Measurements from ENCODE around the gene PLXDC1.
"Not testable (repeated sequence)": the region's sequence is repeated elsewhere in the genome, so short reads cannot be mapped to it uniquely, and the experiment has no call there.

PLXDC1 gene

GRCh38 chr17:39125143-39125875 lies 26.1 kb downstream of the PLXDC1 start:
- DNase-seq (ENCODE audit: low spot score): no peak

- DNase-seq (ENCODE audit: low spot score): no peak
Observed at GRCh38 chr17:39123627-39124026, 27.8 kb downstream of the PLXDC1 start.

GRCh38 chr17:39122991-39123390 lies 28.4 kb downstream of the PLXDC1 start:
- no peak for DNase-seq (ENCODE audit: low spot score)

GRCh38 chr17:39121919-39122318 lies 29.5 kb downstream of the PLXDC1 start:
- DNase-seq (ENCODE audit: low spot score): not testable (repeated sequence)

- no peak for DNase-seq (ENCODE audit: low spot score)
Observed at GRCh38 chr17:39118674-39119419, 32.6 kb downstream of the PLXDC1 start.

DNA sequence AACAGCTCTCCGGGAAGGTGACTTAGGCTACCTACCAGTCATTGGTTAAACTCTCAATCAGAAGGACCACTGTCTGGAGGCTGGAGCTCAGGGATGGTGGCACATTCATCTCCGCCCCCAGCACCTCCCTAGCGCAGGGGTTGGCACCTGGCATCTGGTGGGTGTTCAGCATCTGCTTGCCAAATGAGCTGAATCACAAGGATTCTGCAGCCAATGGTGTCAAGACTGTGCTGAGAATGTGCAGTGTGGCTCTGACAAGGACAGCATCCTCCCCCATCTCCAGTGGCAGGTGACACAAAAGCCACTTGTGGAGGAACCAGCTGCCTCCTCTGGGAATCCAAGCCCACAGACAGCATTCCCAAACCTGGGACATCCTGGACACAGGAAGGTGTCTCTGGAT lies 35.2 kb downstream of the PLXDC1 start:
- no peak for DNase-seq (ENCODE audit: low spot score)

- DNase-seq (ENCODE audit: low spot score): no peak
Observed at GRCh38 chr17:39115135-39115534, 36.3 kb downstream of the PLXDC1 start.

- no peak for DNase-seq (ENCODE audit: low spot score)
Observed at GRCh38 chr17:39114723-39115122, 36.7 kb downstream of the PLXDC1 start.

DNA sequence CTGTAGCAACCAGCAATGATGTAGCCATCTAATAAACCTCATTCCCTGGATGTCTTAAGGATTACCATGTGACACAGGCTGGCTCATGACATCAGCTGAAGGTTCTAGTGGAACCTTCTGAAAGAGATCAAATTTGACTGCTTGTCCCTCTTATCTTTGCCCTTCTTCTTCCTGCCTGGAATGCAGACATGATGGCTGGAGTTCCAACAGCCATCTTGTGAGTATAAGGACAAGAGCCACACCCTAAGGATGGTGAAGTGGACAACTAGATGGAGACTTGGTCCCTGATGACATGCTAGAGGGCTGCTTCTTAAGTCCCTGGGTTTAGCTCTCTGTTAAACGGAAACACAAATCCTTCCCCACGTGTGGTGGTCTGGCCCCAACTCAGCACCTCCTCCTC lies 37.6 kb downstream of the PLXDC1 start:
- DNase-seq (ENCODE audit: low spot score): no peak

DNA sequence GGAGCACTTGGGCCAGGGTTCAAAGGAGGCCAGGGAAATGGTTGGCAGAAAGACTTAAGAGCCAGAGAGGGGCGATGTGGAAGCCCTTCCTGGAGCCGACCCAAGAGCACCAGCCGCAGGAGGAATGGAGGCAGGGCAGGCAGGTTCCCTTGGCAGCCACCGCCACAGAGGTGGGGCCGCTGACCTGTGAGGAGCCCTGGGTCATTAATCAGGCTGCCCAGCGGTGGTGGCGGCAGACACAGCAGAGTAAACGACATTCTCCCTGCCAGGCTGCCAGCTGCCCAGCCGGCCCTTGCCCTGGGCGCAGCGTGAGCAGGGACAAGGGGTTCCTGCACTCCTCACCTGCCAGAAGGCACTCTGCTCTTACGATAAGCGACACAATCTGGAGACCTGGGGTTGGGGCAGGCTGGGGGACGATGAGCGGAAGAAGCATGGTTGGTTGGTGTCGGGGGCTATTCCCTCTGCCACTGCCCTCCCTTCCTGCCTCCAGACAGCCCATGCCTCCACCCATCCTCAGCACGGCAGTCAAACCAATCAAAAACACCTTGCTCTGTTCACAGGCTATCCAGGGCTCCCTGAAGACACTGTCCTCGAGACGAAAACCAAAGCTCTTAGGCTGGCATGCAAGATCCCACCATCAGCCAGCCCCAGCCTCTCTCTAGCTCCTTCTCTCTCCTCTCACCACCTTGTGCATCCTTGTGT lies 40.9 kb downstream of the PLXDC1 start:
- DNase-seq (ENCODE audit: low spot score): no peak

DNA sequence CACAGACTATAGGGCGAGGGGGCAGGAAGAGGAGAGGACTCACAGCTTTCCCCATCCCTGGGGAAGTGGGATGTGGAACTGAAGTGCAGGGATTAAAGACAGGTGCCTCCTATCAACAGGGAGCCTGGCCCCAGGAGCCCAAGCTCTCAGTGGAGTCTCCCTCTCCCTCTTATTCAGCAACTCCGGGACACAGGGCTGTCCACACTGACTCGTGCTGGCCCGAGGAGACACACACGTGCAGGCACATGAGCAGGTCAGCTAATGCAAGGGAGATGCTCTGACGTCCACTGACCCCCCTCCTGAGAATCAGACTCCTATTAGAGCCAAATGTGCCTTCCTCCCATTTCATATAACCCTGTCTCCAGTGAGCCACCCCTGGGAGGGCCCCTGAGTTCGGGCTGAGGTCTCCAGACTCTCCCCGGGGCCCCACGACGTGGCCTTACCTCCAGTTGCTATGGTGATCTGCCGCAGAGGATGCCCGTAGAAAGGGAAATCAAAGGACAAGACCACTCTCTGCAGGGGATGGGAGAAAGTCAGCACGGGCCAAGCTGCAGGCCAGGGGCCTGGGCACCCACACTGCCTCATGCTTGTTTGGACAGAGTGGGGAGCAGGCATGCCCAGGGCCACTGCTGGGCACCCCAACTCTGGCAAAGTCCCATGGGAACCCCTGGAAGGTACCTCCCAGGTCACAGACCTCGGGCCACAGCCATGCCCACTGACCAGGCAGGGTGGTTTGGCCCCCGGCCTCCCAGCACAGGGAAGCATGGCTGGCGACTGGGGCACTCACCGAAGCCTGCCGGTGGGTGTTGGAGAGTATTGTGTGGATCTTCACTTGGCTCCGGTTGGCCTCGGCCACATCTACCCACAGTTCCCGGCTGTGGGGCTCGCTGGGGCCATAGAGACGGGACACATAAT lies 42.7 kb downstream of the PLXDC1 start:
- no peak for DNase-seq (ENCODE audit: low spot score)

DNA sequence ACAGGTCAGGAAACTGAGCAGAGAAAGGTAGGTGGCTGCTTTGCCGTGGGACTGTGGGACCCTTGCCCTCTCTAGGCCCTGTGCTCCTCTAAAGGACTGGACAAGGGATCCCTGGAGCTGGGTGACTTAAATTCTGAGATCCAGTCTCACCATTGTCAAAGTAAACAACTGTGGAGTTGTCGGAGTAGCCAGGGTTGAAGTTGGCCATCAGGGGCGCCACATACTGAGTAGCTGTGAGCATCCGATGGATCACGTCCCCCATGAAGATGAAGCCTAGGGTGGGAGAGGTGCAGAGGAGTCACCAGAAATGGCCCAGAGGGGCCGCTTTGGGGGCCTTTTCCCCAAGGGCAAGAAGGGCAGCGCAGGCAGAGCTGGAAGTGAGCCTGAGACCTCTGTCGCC lies 43.5 kb downstream of the PLXDC1 start:
- DNase-seq (ENCODE audit: low spot score): no peak

GRCh38 chr17:39107155-39107554 lies 44.3 kb downstream of the PLXDC1 start:
- DNase-seq (ENCODE audit: low spot score): no peak

DNA sequence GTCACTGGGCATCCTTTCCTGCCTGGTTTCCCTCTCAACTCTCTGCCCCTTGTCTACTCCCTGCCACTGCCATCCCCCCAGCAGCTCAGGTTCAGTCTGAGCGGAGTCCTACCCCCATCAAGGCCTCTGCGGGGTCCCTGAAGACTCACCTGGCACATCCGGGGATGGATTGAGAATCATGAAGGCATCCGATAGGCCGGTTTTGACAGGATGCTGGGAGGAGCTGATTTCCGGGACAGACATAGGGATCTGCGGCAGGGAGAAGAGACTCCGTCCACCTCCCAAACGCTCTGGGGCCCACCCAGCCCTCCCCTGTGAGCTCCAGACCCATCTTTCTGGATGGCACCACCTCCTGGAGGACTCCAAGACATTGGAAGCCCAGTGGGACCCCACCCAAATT lies 45.7 kb downstream of the PLXDC1 start:
- DNase-seq (ENCODE audit: low spot score): no peak

GRCh38 chr17:39104657-39105056 lies 46.8 kb downstream of the PLXDC1 start:
- DNase-seq (ENCODE audit: low spot score): no peak

DNA sequence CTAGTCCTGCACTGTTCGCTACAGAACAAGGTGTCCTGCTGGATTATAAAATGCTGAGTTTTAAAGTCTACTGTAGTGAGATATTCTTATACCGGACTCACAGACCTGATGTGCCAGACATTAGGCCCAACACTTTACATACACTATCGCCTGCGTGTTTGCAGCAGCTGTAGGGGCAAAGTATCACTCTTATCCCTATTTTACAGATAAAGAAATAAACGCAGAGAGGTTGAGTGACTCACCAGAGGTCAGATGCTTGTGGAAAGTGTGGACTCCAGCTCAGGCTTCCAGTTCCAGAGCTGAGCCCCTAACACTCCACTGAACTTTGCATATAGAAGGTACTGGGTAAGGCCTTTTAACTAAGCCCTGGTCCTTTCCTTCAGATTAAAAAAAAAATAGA lies 47.4 kb downstream of the PLXDC1 start:
- DNase-seq (ENCODE audit: low spot score): no peak

GRCh38 chr17:39101091-39101490 lies 50.3 kb downstream of the PLXDC1 start:
- no peak for DNase-seq (ENCODE audit: low spot score)

DNA sequence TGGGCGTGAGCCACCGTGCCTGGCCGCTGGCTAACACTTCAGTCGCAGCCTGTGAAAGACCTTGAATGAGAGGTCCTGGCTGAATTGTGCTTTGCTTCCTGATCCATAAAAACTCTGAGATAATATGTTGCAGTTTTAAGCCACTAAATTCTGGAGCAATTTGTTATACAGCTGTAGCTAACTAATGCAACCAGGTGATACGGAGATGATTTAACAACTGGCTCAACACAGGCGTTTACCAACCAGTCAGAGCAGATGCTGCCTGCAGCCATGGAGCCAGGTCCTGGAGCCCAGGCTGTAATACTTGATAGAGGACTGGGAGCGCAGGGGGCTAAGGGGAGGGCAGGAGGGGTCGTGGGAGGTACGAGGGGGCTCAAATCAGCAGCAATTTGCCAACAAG lies 50.9 kb downstream of the PLXDC1 start:
- DNase-seq (ENCODE audit: low spot score): no peak

DNA sequence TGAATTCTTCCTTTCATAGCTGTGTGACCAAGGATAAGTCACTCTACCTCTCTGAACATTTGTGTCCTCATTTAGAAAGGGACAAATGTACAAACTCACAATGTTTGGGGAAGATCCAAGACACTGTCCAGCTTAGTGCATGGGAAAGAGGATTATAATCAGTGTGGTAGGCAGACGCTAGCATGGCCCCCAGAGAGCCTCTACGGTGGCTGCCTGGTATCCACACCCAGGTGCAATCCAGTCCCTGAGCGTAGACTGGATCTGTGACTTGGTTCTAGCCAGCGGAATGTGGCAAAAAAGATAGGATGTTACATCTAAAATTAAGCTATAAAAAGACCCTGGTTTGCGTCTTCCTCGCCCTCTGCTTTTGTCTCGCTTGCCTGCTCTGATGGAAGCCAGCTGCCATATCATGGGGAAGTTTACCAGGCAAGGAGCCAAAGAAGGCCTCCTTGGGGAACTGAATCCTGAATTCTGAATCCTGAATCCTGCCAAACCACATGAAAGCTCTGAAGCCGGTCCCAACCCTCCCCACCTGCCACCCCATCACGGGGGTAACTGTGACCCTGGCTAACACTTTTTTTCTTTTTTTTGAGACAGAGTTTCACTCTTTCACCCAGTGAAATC lies 51.7 kb downstream of the PLXDC1 start:
- no peak for DNase-seq (ENCODE audit: low spot score)

DNA sequence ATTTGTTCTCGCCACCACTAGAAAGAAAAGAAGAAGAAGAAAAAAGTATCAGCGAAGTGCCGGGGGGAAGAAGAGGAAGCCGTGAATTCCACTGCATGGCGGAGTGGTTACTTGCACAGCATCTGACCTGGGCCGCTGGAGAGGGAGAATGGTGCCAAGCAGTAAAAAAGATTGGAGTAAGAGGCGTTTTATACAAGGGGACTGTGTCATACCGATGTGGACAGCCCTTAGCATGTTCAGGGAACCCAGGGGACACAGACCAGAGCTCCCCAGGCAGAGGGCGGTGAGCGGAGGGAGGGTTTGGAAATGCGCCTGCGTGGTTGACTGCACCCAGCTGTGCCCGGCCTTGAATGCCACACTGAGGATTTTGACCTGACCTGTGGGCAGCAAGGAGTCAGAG lies 52.8 kb downstream of the PLXDC1 start:
- no peak for DNase-seq (ENCODE audit: low spot score)

DNA sequence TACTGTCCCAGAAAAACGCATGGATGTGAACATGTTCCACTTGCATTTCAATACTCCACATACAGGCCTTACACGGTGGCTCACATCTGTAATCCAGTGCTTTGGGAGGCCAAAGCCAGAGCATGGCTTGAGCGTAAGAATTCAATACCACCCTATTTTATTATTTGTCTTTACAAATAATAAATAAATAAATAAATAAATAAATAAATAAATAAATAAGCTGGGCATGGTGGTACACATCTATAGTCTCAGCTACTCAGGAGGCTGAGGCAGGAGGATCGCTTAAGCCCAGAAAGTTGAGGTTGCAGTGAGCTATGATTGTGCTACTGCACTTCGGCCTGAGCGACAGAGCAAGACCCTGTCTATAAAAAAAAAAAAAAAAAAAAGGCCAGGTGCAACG lies 53.9 kb downstream of the PLXDC1 start:
- DNase-seq (ENCODE audit: low spot score): no peak

DNA sequence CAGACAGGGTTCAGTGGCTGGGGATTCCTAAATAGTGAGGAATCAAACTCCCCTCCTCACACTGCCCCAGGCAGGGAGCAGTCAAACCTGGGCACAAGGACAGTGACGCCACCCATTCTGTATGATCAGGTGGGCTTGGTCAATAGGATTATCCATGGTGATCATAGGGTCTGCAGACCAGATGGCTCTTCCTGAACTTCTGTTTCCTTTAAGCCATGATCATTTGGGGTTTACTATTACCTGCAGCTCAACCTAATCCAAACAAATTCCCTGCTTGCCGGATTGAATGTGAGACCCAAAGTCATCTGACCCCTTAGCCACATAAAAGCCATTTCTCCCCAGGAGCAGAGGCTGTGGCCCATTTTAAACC lies 54.3 kb downstream of the PLXDC1 start:
- no peak for DNase-seq (ENCODE audit: low spot score)
